ENCODE measurements around the gene TRABD2A.

GRCh38 chr2:84805250-84805958, 75.5 kb downstream of the TRABD2A start:
- no peak for TF ChIP-seq RAD21 (IDR thresholded peaks at IDR 0.05; ENCODE audit: low read depth)
- TF ChIP-seq, protein P1, sequence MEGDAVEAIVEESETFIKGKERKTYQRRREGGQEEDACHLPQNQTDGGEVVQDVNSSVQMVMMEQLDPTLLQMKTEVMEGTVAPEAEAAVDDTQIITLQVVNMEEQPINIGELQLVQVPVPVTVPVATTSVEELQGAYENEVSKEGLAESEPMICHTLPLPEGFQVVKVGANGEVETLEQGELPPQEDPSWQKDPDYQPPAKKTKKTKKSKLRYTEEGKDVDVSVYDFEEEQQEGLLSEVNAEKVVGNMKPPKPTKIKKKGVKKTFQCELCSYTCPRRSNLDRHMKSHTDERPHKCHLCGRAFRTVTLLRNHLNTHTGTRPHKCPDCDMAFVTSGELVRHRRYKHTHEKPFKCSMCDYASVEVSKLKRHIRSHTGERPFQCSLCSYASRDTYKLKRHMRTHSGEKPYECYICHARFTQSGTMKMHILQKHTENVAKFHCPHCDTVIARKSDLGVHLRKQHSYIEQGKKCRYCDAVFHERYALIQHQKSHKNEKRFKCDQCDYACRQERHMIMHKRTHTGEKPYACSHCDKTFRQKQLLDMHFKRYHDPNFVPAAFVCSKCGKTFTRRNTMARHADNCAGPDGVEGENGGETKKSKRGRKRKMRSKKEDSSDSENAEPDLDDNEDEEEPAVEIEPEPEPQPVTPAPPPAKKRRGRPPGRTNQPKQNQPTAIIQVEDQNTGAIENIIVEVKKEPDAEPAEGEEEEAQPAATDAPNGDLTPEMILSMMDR (IDR thresholded peaks at IDR 0.05 in 2 of 3, conservative IDR thresholded peaks at IDR 0.05 in 1 of 3; ENCODE audit: borderline replicate concordance in 1 of 3, insufficient read depth in 1 of 3, low read depth in 2 of 3, low read length in 2 of 3), result no peak
- no peak for TF ChIP-seq EZH2phosphoT487 (IDR thresholded peaks at IDR 0.05; ENCODE audit: borderline replicate concordance)
- TF ChIP-seq POLR2A (IDR thresholded peaks at IDR 0.05; ENCODE audit: borderline replicate concordance, extremely low read depth, insufficient read depth, insufficient read length), result no peak
